ENCODE data around the gene PHF21B. TPM values are rescaled to one million over a fixed set of nuclear protein-coding genes. Genes with fewer than 3 reads are reported as not detected.

The PHF21B gene
- total and polyA plus RNA-seq, 2 of the 8 experiments (the other 6 are each of a cell fraction or from before 2014, with no cell fraction given): 19.3 to 68.1 TPM

- TF ChIP-seq SAP30 (IDR thresholded peaks at IDR 0.05; ENCODE audit: insufficient read depth, insufficient replicate concordance, low read length): no peak
- TF ChIP-seq ZNF274 (IDR thresholded peaks at IDR 0.05; ENCODE audit: borderline replicate concordance, extremely low read depth, low read length): no peak
- TF ChIP-seq, protein P1, sequence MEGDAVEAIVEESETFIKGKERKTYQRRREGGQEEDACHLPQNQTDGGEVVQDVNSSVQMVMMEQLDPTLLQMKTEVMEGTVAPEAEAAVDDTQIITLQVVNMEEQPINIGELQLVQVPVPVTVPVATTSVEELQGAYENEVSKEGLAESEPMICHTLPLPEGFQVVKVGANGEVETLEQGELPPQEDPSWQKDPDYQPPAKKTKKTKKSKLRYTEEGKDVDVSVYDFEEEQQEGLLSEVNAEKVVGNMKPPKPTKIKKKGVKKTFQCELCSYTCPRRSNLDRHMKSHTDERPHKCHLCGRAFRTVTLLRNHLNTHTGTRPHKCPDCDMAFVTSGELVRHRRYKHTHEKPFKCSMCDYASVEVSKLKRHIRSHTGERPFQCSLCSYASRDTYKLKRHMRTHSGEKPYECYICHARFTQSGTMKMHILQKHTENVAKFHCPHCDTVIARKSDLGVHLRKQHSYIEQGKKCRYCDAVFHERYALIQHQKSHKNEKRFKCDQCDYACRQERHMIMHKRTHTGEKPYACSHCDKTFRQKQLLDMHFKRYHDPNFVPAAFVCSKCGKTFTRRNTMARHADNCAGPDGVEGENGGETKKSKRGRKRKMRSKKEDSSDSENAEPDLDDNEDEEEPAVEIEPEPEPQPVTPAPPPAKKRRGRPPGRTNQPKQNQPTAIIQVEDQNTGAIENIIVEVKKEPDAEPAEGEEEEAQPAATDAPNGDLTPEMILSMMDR (IDR thresholded peaks at IDR 0.05; ENCODE audit: control extremely low read depth in 1 of 3, insufficient read depth in 1 of 3, low read depth in 1 of 3, low read length in 3 of 3): no peak
- no peak for TF ChIP-seq CBX5 (IDR thresholded peaks at IDR 0.05; ENCODE audit: low read depth, low read length)
- TF ChIP-seq, protein P2, sequence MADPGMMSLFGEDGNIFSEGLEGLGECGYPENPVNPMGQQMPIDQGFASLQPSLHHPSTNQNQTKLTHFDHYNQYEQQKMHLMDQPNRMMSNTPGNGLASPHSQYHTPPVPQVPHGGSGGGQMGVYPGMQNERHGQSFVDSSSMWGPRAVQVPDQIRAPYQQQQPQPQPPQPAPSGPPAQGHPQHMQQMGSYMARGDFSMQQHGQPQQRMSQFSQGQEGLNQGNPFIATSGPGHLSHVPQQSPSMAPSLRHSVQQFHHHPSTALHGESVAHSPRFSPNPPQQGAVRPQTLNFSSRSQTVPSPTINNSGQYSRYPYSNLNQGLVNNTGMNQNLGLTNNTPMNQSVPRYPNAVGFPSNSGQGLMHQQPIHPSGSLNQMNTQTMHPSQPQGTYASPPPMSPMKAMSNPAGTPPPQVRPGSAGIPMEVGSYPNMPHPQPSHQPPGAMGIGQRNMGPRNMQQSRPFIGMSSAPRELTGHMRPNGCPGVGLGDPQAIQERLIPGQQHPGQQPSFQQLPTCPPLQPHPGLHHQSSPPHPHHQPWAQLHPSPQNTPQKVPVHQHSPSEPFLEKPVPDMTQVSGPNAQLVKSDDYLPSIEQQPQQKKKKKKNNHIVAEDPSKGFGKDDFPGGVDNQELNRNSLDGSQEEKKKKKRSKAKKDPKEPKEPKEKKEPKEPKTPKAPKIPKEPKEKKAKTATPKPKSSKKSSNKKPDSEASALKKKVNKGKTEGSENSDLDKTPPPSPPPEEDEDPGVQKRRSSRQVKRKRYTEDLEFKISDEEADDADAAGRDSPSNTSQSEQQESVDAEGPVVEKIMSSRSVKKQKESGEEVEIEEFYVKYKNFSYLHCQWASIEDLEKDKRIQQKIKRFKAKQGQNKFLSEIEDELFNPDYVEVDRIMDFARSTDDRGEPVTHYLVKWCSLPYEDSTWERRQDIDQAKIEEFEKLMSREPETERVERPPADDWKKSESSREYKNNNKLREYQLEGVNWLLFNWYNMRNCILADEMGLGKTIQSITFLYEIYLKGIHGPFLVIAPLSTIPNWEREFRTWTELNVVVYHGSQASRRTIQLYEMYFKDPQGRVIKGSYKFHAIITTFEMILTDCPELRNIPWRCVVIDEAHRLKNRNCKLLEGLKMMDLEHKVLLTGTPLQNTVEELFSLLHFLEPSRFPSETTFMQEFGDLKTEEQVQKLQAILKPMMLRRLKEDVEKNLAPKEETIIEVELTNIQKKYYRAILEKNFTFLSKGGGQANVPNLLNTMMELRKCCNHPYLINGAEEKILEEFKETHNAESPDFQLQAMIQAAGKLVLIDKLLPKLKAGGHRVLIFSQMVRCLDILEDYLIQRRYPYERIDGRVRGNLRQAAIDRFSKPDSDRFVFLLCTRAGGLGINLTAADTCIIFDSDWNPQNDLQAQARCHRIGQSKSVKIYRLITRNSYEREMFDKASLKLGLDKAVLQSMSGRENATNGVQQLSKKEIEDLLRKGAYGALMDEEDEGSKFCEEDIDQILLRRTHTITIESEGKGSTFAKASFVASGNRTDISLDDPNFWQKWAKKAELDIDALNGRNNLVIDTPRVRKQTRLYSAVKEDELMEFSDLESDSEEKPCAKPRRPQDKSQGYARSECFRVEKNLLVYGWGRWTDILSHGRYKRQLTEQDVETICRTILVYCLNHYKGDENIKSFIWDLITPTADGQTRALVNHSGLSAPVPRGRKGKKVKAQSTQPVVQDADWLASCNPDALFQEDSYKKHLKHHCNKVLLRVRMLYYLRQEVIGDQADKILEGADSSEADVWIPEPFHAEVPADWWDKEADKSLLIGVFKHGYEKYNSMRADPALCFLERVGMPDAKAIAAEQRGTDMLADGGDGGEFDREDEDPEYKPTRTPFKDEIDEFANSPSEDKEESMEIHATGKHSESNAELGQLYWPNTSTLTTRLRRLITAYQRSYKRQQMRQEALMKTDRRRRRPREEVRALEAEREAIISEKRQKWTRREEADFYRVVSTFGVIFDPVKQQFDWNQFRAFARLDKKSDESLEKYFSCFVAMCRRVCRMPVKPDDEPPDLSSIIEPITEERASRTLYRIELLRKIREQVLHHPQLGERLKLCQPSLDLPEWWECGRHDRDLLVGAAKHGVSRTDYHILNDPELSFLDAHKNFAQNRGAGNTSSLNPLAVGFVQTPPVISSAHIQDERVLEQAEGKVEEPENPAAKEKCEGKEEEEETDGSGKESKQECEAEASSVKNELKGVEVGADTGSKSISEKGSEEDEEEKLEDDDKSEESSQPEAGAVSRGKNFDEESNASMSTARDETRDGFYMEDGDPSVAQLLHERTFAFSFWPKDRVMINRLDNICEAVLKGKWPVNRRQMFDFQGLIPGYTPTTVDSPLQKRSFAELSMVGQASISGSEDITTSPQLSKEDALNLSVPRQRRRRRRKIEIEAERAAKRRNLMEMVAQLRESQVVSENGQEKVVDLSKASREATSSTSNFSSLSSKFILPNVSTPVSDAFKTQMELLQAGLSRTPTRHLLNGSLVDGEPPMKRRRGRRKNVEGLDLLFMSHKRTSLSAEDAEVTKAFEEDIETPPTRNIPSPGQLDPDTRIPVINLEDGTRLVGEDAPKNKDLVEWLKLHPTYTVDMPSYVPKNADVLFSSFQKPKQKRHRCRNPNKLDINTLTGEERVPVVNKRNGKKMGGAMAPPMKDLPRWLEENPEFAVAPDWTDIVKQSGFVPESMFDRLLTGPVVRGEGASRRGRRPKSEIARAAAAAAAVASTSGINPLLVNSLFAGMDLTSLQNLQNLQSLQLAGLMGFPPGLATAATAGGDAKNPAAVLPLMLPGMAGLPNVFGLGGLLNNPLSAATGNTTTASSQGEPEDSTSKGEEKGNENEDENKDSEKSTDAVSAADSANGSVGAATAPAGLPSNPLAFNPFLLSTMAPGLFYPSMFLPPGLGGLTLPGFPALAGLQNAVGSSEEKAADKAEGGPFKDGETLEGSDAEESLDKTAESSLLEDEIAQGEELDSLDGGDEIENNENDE (IDR thresholded peaks at IDR 0.05; ENCODE audit: insufficient replicate concordance, low read length): no peak
- no peak for TF ChIP-seq POLR2A (IDR thresholded peaks at IDR 0.05; ENCODE audit: control extremely low read depth in 1 of 2, low read depth in 2 of 2, low read length in 2 of 2)
- no peak for TF ChIP-seq ATF3 (IDR thresholded peaks at IDR 0.05; ENCODE audit: insufficient read depth, low read depth, low read length)
- no peak for TF ChIP-seq EGR1 (IDR thresholded peaks at IDR 0.05; ENCODE audit: borderline replicate concordance, low read depth, low read length)
Measured at GRCh38 chr22:44839061-44839460, 170.7 kb downstream of the PHF21B start (continued).

Measured in H1 (cell line).